K562 (cell line): ENCODE measurements around the gene DCUN1D3. TPM values are rescaled to one million over a fixed set of nuclear protein-coding genes. Genes with fewer than 3 reads are reported as not detected.

Source experiments
- ATF1 ChIP-seq, 2 experiments: fragments of 450-650 bp in 1 of 2; IDR thresholded peaks; 2 replicates each; pipeline ENCODE4 v1.6.1; 2016; ENCODE audit warnings: missing compliant biosample characterization in 1 of 2, missing genetic modification characterization in 1 of 2
- ELF1 ChIP-seq: fragments of 200-800 bp; sonication (Bioruptor generic); IDR thresholded peaks from 2 replicates; pipeline ENCODE4 v1.6.1; 2016; ENCODE audit warnings: missing genetic modification characterization, missing compliant biosample characterization
- ETV1 ChIP-seq: fragments of 450-650 bp; conservative IDR thresholded peaks from 2 replicates; pipeline ENCODE4 v1.6.1; 2016; ENCODE audit warnings: missing genetic modification characterization, control low read depth, low read depth, missing compliant biosample characterization
- HMBOX1 ChIP-seq: sonication (generic); IDR thresholded peaks from 2 replicates; pipeline ENCODE4 v1.6.1; 2016
- HOXB6 ChIP-seq: fragments of 250-450 bp; sonication (Bioruptor Pico); IDR thresholded peaks from 2 replicates; pipeline ENCODE4 v1.5.1; 2022; ENCODE audit warnings: mild to moderate bottlenecking, borderline replicate concordance
- RREB1 ChIP-seq: fragments of 250-450 bp; sonication (Bioruptor Pico); IDR thresholded peaks from 2 replicates; pipeline ENCODE4 v1.4.0; 2020
- RUNX1 ChIP-seq: sonication (generic); IDR thresholded peaks from 2 replicates; pipeline ENCODE4 v1.6.1; 2016; ENCODE audit warnings: antibody characterized with exemption, low read depth
- TFE3 ChIP-seq: fragments of 450-650 bp; formaldehyde crosslinking; IDR thresholded peaks from 2 replicates; pipeline ENCODE4 v1.4.0; 2020; ENCODE audit warnings: mild to moderate bottlenecking, mixed read lengths
- ZEB2 ChIP-seq: fragments of 450-650 bp; IDR thresholded peaks from 2 replicates; pipeline ENCODE4 v1.6.1; 2016
- ZNF133 ChIP-seq: fragments of 250-450 bp; sonication (Bioruptor Pico); IDR thresholded peaks from 2 replicates; pipeline ENCODE4 v1.4.0; 2020; ENCODE audit warnings: mild to moderate bottlenecking
- ZNF347 ChIP-seq: fragments of 450-650 bp; formaldehyde crosslinking; IDR thresholded peaks from 2 replicates; pipeline ENCODE4 v1.4.0; 2020; ENCODE audit warnings: low read depth, mild to moderate bottlenecking, moderate library complexity
- ZNF395 ChIP-seq: fragments of 200-800 bp; sonication (Bioruptor generic); IDR thresholded peaks from 2 replicates; pipeline ENCODE4 v1.6.1; 2017; ENCODE audit warnings: missing genetic modification characterization, missing compliant biosample characterization
- ZNF655 ChIP-seq: fragments of 250-450 bp; sonication (Bioruptor Pico); IDR thresholded peaks from 2 replicates; pipeline ENCODE4 v1.5.0; 2021
- ZNF699 ChIP-seq: fragments of 250-450 bp; sonication (Bioruptor Pico); IDR thresholded peaks from 2 replicates; pipeline ENCODE4 v1.8.0; 2021; ENCODE audit warnings: mild to moderate bottlenecking, moderate library complexity; ENCODE audit not compliant: insufficient replicate concordance
- ZNF75A ChIP-seq: fragments of 450-650 bp; formaldehyde crosslinking; IDR thresholded peaks from 2 replicates; pipeline ENCODE4 v1.4.0; 2020; ENCODE audit warnings: mild to moderate bottlenecking
- polyA plus RNA-seq, 8 experiments: library from polyadenylated mRNA; depleted of rRNA in 4 of 8; stranded (reverse) in 5 of 8; unstranded in 3 of 8; fragments of >200 nt; fragmentation: Nextera tagmentation in 2 of 8; fragmentation: Illumina TruSeq in 1 of 8; extraction: Ambion mirVana in 2 of 8; extraction: Trizol in 1 of 8; gene quantifications; 2 replicates each; pipeline versions ENCODE4 v1.2.1 to v1.2.3, GENCODE V29; 2011 to 2014; ENCODE audit warnings: inconsistent platforms in 1 of 8, missing spikeins in 1 of 8
- total RNA-seq, 7 experiments: library from RNA; depleted of rRNA in 6 of 7; stranded (reverse); fragments of >200 nt in 6 of 7; fragmentation: Illumina TruSeq in 2 of 7; extraction: Trizol in 2 of 7; gene quantifications; 2 replicates each; pipeline versions ENCODE4 v1.2.1 to v1.2.3, GENCODE V29; 2011 to 2021; ENCODE audit warnings: low replicate concordance in 1 of 7

DCUN1D3 gene
- total and polyA plus RNA-seq, 9 of the 15 experiments (the other 6 are each of a cell fraction or from before 2014, with no cell fraction given) = 1.0 to 4.7 (median 2.2) TPM

GRCh38 chr16:20944861-20945574, 44.9 kb upstream of the DCUN1D3 start (continued):
- peak; percentile 100 for TF ChIP-seq RREB1
- TF ChIP-seq ZNF699 (CRISPR knock-in tag) = peak; percentile 97
- TF ChIP-seq ELF1 (tag) = peak; percentile 67; the same call in 1 of the 2 replicates
- peak; percentile 96 for TF ChIP-seq ZNF655 (CRISPR knock-in tag)
- peak; percentile 99 for TF ChIP-seq ZNF347 (CRISPR knock-in tag)
- TF ChIP-seq ZNF395 = peak; percentile 100
- TF ChIP-seq ZNF75A (CRISPR knock-in tag) = peak; percentile 95
- peak; percentile 98 for TF ChIP-seq HOXB6 (CRISPR knock-in tag)
- peak; percentile 19; the same call in 1 of the 2 replicates for TF ChIP-seq HMBOX1
- peak; percentile 99 for TF ChIP-seq ETV1 (tag)
- TF ChIP-seq RUNX1 = no peak
- peak; percentile 100 for TF ChIP-seq ZNF133 (CRISPR knock-in tag)
- peak; percentile 77 for TF ChIP-seq ZEB2
- no peak for TF ChIP-seq ATF1 (CRISPR knock-in tag; IDR thresholded peaks at IDR 0.05)
- peak; percentile 92 for TF ChIP-seq ATF1 (tag; IDR thresholded peaks at IDR 0.05)
- peak; percentile 92 for TF ChIP-seq TFE3 (CRISPR knock-in tag)
